KMS-11 (cell line): ENCODE data around the gene WSCD2.

Experiments
- H2AFZ ChIP-seq: fragments of 200-600 bp; sonication (generic); 2 replicates; pipeline ENCODE4 v1.6.1; 2016; ENCODE audit warnings: antibody characterized with exemption, mixed run types, low read depth
- H3K27ac ChIP-seq: fragments of 200-600 bp; sonication (generic); 2 replicates; pipeline ENCODE4 v1.6.1; 2016; ENCODE audit warnings: mild to moderate bottlenecking, mixed run types
- H3K27me3 ChIP-seq: fragments of 200-600 bp; sonication (generic); 2 replicates; pipeline ENCODE4 v1.6.1; 2017; ENCODE audit warnings: mild to moderate bottlenecking, low read depth, mixed run types, moderate library complexity; ENCODE audit not compliant: insufficient read depth
- H3K36me3 ChIP-seq: fragments of 200-600 bp; sonication (generic); 2 replicates; pipeline ENCODE4 v1.6.1; 2017; ENCODE audit warnings: mild to moderate bottlenecking, mixed run types; ENCODE audit not compliant: insufficient read depth
- H3K4me1 ChIP-seq: fragments of 200-600 bp; sonication (generic); 2 replicates; pipeline ENCODE4 v1.6.1; 2016; ENCODE audit warnings: mild to moderate bottlenecking, low read depth, mixed run types; ENCODE audit not compliant: poor library complexity, severe bottlenecking
- H3K4me2 ChIP-seq: fragments of 200-600 bp; sonication (generic); 2 replicates; pipeline ENCODE4 v1.7.0; 2016; ENCODE audit warnings: mild to moderate bottlenecking, mixed run types
- H3K4me3 ChIP-seq: fragments of 200-600 bp; sonication (generic); IDR thresholded peaks from 2 replicates; pipeline ENCODE4 v1.6.1; 2017; ENCODE audit warnings: low read depth, low read length, mixed read lengths; ENCODE audit not compliant: insufficient read depth
- H3K79me2 ChIP-seq: fragments of 200-600 bp; sonication (generic); 2 replicates; pipeline ENCODE4 v1.6.1; 2016; ENCODE audit warnings: low read depth, mixed run types; ENCODE audit not compliant: insufficient read depth
- H3K9ac ChIP-seq: fragments of 200-600 bp; sonication (generic); 2 replicates; pipeline ENCODE4 v1.6.1; 2016; ENCODE audit warnings: mild to moderate bottlenecking, mixed run types
- H4K20me1 ChIP-seq: fragments of 200-600 bp; sonication (generic); 2 replicates; pipeline ENCODE4 v1.6.1; 2016; ENCODE audit warnings: mild to moderate bottlenecking, mixed run types; ENCODE audit not compliant: insufficient read depth
- TF ChIP-seq, protein P1 (sequence below): fragments of 200-600 bp; sonication (generic); conservative IDR thresholded peaks from 2 replicates; pipeline ENCODE4 v1.6.1; 2017; ENCODE audit warnings: low read depth, mild to moderate bottlenecking, antibody characterized with exemption, low read length, moderate library complexity, mixed read lengths

WSCD2 gene

GRCh38 chr12:108140501-108140900 lies 11.4 kb downstream of the WSCD2 start:
- H3K27ac ChIP-seq, result no peak overlapping the region
- no peaks in the 10 kb centered on the region for H3K79me2 ChIP-seq
- H3K36me3 ChIP-seq, result no peaks in the 10 kb centered on the region
- no peaks in the 10 kb centered on the region for H3K27me3 ChIP-seq
- no peaks in the 10 kb centered on the region for H4K20me1 ChIP-seq
- TF ChIP-seq, protein P1, sequence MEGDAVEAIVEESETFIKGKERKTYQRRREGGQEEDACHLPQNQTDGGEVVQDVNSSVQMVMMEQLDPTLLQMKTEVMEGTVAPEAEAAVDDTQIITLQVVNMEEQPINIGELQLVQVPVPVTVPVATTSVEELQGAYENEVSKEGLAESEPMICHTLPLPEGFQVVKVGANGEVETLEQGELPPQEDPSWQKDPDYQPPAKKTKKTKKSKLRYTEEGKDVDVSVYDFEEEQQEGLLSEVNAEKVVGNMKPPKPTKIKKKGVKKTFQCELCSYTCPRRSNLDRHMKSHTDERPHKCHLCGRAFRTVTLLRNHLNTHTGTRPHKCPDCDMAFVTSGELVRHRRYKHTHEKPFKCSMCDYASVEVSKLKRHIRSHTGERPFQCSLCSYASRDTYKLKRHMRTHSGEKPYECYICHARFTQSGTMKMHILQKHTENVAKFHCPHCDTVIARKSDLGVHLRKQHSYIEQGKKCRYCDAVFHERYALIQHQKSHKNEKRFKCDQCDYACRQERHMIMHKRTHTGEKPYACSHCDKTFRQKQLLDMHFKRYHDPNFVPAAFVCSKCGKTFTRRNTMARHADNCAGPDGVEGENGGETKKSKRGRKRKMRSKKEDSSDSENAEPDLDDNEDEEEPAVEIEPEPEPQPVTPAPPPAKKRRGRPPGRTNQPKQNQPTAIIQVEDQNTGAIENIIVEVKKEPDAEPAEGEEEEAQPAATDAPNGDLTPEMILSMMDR, result no peak
- H3K9ac ChIP-seq, result no peak overlapping the region
- H3K4me1 ChIP-seq, result no peaks in the 10 kb centered on the region
- H3K4me3 ChIP-seq, result no peak overlapping the region
- no peak overlapping the region for H3K4me2 ChIP-seq
- H2AFZ ChIP-seq, result no peak overlapping the region

DNA sequence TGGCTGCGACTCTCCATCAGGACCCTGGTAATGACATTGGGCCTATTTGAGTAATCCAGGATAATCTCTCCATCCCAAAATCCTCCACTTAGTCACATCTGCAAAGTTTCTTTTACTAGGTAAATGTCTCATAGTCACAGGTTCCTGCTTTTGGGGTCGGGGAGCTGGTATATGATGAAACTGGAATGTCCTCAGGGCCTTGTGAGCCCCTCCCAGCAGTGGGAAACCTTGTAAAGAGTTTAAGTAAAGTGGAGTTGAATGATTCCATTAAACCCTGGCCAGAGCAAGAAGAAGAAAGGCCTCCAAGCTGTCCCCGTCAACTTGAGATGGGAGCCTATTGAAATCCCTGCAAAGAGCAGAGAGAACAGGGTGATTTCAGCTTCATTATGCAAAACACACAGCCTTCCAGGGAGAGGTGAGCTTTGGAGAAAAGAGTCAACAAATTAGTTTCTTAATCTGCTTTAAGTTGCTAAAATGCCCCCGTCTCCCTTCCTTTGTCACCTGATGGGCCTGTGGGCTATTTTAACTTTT lies 12.6 kb downstream of the WSCD2 start:
- Histone ChIP-seq H4K20me1 (no peaks in the 10 kb centered on the region), H2AFZ (no peak overlapping the region), H3K4me1 (no peaks in the 10 kb centered on the region), H3K4me3 (no peak overlapping the region), H3K27me3 (no peaks in the 10 kb centered on the region), H3K27ac (no peak overlapping the region), H3K36me3 (no peaks in the 10 kb centered on the region), H3K79me2 (no peaks in the 10 kb centered on the region), H3K9ac (no peak overlapping the region), H3K4me2 (no peak overlapping the region)
- TF ChIP-seq, protein P1, result no peak

- no peak overlapping the region for H3K27ac ChIP-seq
- H4K20me1 ChIP-seq, result no peaks in the 10 kb centered on the region
These were observed 14.1 kb downstream of the WSCD2 start for GRCh38 chr12:108143144-108143543.

DNA sequence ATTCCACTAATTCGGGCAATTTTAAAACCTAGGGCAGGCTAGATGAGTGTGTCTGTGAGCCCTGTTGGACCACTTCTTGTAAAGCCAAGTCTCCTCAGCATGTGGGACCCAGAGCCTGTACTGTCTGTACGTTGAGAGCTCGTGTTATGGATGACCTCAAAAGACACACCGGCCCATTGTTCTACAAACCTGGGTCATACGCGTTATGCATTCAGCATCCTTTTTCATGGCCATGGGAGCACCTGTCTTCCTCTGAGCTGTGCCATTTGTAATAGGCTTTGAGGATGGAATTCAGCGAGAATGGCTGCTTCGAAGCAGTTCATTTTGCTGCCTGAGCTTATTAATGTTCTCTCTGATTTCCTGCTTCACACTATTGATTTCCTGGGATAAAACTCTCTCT lies 15.0 kb downstream of the WSCD2 start:
- no peaks in the 10 kb centered on the region for H4K20me1 ChIP-seq
- H2AFZ ChIP-seq, result no peak overlapping the region
- no peak overlapping the region for H3K27ac ChIP-seq
- no peaks in the 10 kb centered on the region for H3K36me3 ChIP-seq
- H3K27me3 ChIP-seq, result no peaks in the 10 kb centered on the region
- H3K4me1 ChIP-seq, result no peaks in the 10 kb centered on the region
- no peak overlapping the region for H3K9ac ChIP-seq
- TF ChIP-seq, protein P1, result no peak
- no peaks in the 10 kb centered on the region for H3K79me2 ChIP-seq
- no peak overlapping the region for H3K4me2 ChIP-seq
- no peak overlapping the region for H3K4me3 ChIP-seq

More at GRCh38 chr12:108143144-108143543, 14.1 kb downstream of the WSCD2 start:
- Histone ChIP-seq H3K9ac (no peak overlapping the region), H3K27me3 (no peaks in the 10 kb centered on the region), H3K4me1 (no peaks in the 10 kb centered on the region), H3K36me3 (no peaks in the 10 kb centered on the region), H2AFZ (no peak overlapping the region), H3K4me3 (no peak overlapping the region), H3K4me2 (no peak overlapping the region), H3K79me2 (no peaks in the 10 kb centered on the region)
- TF ChIP-seq, protein P1, result no peak
